Islet of Langerhans (tissue), 1 donor: ENCODE results near the gene DUOX2.

Source experiments
- FAIRE-seq: peaks from one replicate; lab custom pipeline; 2011; peaks lifted over from hg19 to GRCh38; lab: Jason Lieb, UNC

The DUOX2 gene

GRCh38 chr15:45114076-45114750 is at the start of gene DUOX2, which contains the start of gene DUOXA2:
Gene DUOX2 (minus strand): TSS chr15:45114172. CDS start chr15:45113411, 761 bp downstream.
Gene DUOXA2 (plus strand): TSS chr15:45114326. CDS start chr15:45114606, 280 bp downstream.
- no peak for FAIRE-seq

- FAIRE-seq: no peak
Measured at GRCh38 chr15:45163508-45163856, 49.5 kb upstream of the DUOX2 start.

- FAIRE-seq: no peak
Measured at GRCh38 chr15:45162771-45163507, 49.0 kb upstream of the DUOX2 start.

- no peak for FAIRE-seq
Measured at GRCh38 chr15:45161666-45162065, 47.7 kb upstream of the DUOX2 start.

- FAIRE-seq: no peak
Measured at GRCh38 chr15:45157974-45158373, 44.0 kb upstream of the DUOX2 start.

GRCh38 chr15:45156744-45157455 is 42.9 kb upstream of the DUOX2 start:
- FAIRE-seq: no peak

GRCh38 chr15:45155739-45156138 is 41.8 kb upstream of the DUOX2 start:
- no peak for FAIRE-seq

GRCh38 chr15:45151998-45152828 is 38.2 kb upstream of the DUOX2 start:
- no peak for FAIRE-seq

- no peak for FAIRE-seq
Measured at GRCh38 chr15:45150997-45151396, 37.0 kb upstream of the DUOX2 start.

- no peak for FAIRE-seq
Measured at GRCh38 chr15:45150481-45150880, 36.5 kb upstream of the DUOX2 start.

- no peak for FAIRE-seq
Measured at GRCh38 chr15:45149060-45149459, 35.1 kb upstream of the DUOX2 start.

GRCh38 chr15:45148076-45149059 is 34.4 kb upstream of the DUOX2 start:
- FAIRE-seq: no peak

- FAIRE-seq: no peak
Measured at GRCh38 chr15:45147606-45148005, 33.6 kb upstream of the DUOX2 start.

- FAIRE-seq: peak; percentile 24
Measured at GRCh38 chr15:45146405-45146804, 32.4 kb upstream of the DUOX2 start.

- no peak for FAIRE-seq
Measured at GRCh38 chr15:45144775-45145174, 30.8 kb upstream of the DUOX2 start.

- FAIRE-seq: no peak
Measured at GRCh38 chr15:45143946-45144345, 30.0 kb upstream of the DUOX2 start.

- FAIRE-seq: no peak
Measured at GRCh38 chr15:45143056-45143455, 29.1 kb upstream of the DUOX2 start.

- FAIRE-seq: no peak
Measured at GRCh38 chr15:45141386-45141785, 27.4 kb upstream of the DUOX2 start.

GRCh38 chr15:45140557-45141250 is 26.7 kb upstream of the DUOX2 start:
- no peak for FAIRE-seq

GRCh38 chr15:45139770-45140169 is 25.8 kb upstream of the DUOX2 start:
- FAIRE-seq: no peak
